Pericardium fibroblast (primary cell): ENCODE results near the gene SF3B2. TPM values are rescaled to one million over a fixed set of nuclear protein-coding genes. Genes with fewer than 3 reads are reported as not detected.

Source experiments
- total RNA-seq: library from RNA; depleted of rRNA; stranded (reverse); fragments of >200 nt; gene quantifications from 2 replicates; pipeline ENCODE4 v1.2.3, GENCODE V29; 2015

The SF3B2 gene
- total RNA-seq = 121 and 132 TPM in 2 replicates

GRCh38 chr11:66051766-66052663, at the start of gene SF3B2:
Gene SF3B2, plus strand, starts transcription at chr11:66052364. Its CDS starts 21 bp downstream, at chr11:66052385.

GRCh38 chr11:66011785-66012303, 40.3 kb upstream of the SF3B2 start, which contains the start of gene CST6:
Gene CST6, plus strand, starts transcription at chr11:66012008. Its CDS starts 37 bp downstream, at chr11:66012045.

GRCh38 chr11:66026017-66026529, 26.1 kb upstream of the SF3B2 start, which contains the start of gene CATSPER1:
Gene CATSPER1, minus strand, starts transcription at chr11:66026479. Its CDS starts 100 bp downstream, at chr11:66026379.

GRCh38 chr11:66048547-66049323, 3.4 kb upstream of the SF3B2 start, which contains the start of gene GAL3ST3:
Gene GAL3ST3, minus strand, starts transcription at chr11:66049161. Its CDS starts 3,746 bp downstream, at chr11:66045415.

GRCh38 chr11:66069715-66070603, 17.8 kb downstream of the SF3B2 start, which contains the start of gene PACS1:
Gene PACS1, plus strand, starts transcription at chr11:66070272. Its CDS starts 215 bp downstream, at chr11:66070487.

Other genes with a start within 250 kb of the SF3B2 start
- 1.1 and 2.4 TPM in 2 replicates for gene SNX32, start 218.4 kb upstream of the SF3B2 start, total RNA-seq
- gene CFL1, start 194.2 kb upstream of the SF3B2 start, total RNA-seq = 674 and 1,158 TPM in 2 replicates
- gene MUS81, start 191.9 kb upstream of the SF3B2 start, total RNA-seq = 25.0 and 48.3 TPM in 2 replicates
- 173 and 216 TPM in 2 replicates for gene EFEMP2, start 179.6 kb upstream of the SF3B2 start, total RNA-seq
- gene CTSW, start 172.5 kb upstream of the SF3B2 start, total RNA-seq = not detected in 2 replicates
- 160 and 177 TPM in 2 replicates for gene FIBP, start 163.9 kb upstream of the SF3B2 start, total RNA-seq
- 116 and 144 TPM in 2 replicates for gene CCDC85B, start 161.7 kb upstream of the SF3B2 start, total RNA-seq
- gene FOSL1, start 152.0 kb upstream of the SF3B2 start, total RNA-seq = 4.9 and 8.5 TPM in 2 replicates
- gene C11orf68, start 133.3 kb upstream of the SF3B2 start, total RNA-seq = 16.1 and 18.1 TPM in 2 replicates
- gene DRAP1, start 132.9 kb upstream of the SF3B2 start, total RNA-seq = 84.4 and 99.7 TPM in 2 replicates
- gene TSGA10IP, start 106.9 kb upstream of the SF3B2 start, total RNA-seq = not detected in 2 replicates
- 21.1 and 42.0 TPM in 2 replicates for gene SART1, start 90.6 kb upstream of the SF3B2 start, total RNA-seq
- 16.4 and 21.5 TPM in 2 replicates for gene EIF1AD, start 50.2 kb upstream of the SF3B2 start, total RNA-seq
- gene BANF1, start 49.9 kb upstream of the SF3B2 start, total RNA-seq = 59.3 and 101 TPM in 2 replicates
- 0.70 TPM in 1 of 2 replicates, not detected in the other for gene CST6, start 40.4 kb upstream of the SF3B2 start, total RNA-seq
- not detected in 2 replicates for gene CATSPER1, start 25.9 kb upstream of the SF3B2 start, total RNA-seq
- gene GAL3ST3, start 3.2 kb upstream of the SF3B2 start, total RNA-seq = not detected in 2 replicates
- gene PACS1, start 17.9 kb downstream of the SF3B2 start, total RNA-seq = 35.2 and 42.0 TPM in 2 replicates
- 16.2 and 17.4 TPM in 2 replicates for gene KLC2, start 205.3 kb downstream of the SF3B2 start, total RNA-seq
- gene RAB1B, start 216.3 kb downstream of the SF3B2 start, total RNA-seq = 93.9 and 103 TPM in 2 replicates
- gene CNIH2, start 225.8 kb downstream of the SF3B2 start, total RNA-seq = 0.70 TPM in 1 of 2 replicates, not detected in the other
- 149 and 223 TPM in 2 replicates for gene YIF1A, start 236.8 kb downstream of the SF3B2 start, total RNA-seq
- 0.34 and 5.6 TPM in 2 replicates for gene TMEM151A, start 239.5 kb downstream of the SF3B2 start, total RNA-seq